GM21717 (cell line): Measurements from ENCODE around the gene CPSF4L.

Experiments
- ATAC-seq: cut with Tn5 transposase; IDR thresholded peaks from one replicate; pipeline ENCODE4 v1.9.1; 2021; ENCODE audit warnings: mild to moderate bottlenecking, moderate library complexity; ENCODE audit not compliant: unreplicated experiment

CPSF4L gene

GRCh38 chr17:73237714-73238113 lies 24.0 kb downstream of the CPSF4L start:
- no peak for ATAC-seq

GRCh38 chr17:73234736-73235135 lies 26.9 kb downstream of the CPSF4L start:
- no peak for ATAC-seq

- ATAC-seq: peak; percentile 27
Measured at GRCh38 chr17:73232587-73233373, 28.9 kb downstream of the CPSF4L start.

- ATAC-seq: peak; percentile 68
Measured at GRCh38 chr17:73231841-73232586, 29.7 kb downstream of the CPSF4L start.

GRCh38 chr17:73231395-73231794 lies 30.3 kb downstream of the CPSF4L start:
- no peak for ATAC-seq

- ATAC-seq: no peak
Measured at GRCh38 chr17:73230088-73230487, 31.6 kb downstream of the CPSF4L start.

- ATAC-seq: no peak
Measured at GRCh38 chr17:73228748-73229236, 32.9 kb downstream of the CPSF4L start.

- no peak for ATAC-seq
Measured at GRCh38 chr17:73227944-73228343, 33.7 kb downstream of the CPSF4L start.

GRCh38 chr17:73227379-73227778 lies 34.3 kb downstream of the CPSF4L start:
- ATAC-seq: no peak

- ATAC-seq: no peak
Measured at GRCh38 chr17:73226556-73227172, 35.0 kb downstream of the CPSF4L start.

- no peak for ATAC-seq
Measured at GRCh38 chr17:73224663-73225305, 36.9 kb downstream of the CPSF4L start.

- ATAC-seq: no peak
Measured at GRCh38 chr17:73224237-73224636, 37.4 kb downstream of the CPSF4L start.

GRCh38 chr17:73223626-73224230 lies 38.0 kb downstream of the CPSF4L start:
- no peak for ATAC-seq

GRCh38 chr17:73215447-73215846 lies 46.2 kb downstream of the CPSF4L start:
- no peak for ATAC-seq

- ATAC-seq: no peak
Measured at GRCh38 chr17:73214851-73215250, 46.8 kb downstream of the CPSF4L start.

- no peak for ATAC-seq
Measured at GRCh38 chr17:73214008-73214407, 47.7 kb downstream of the CPSF4L start.

GRCh38 chr17:73211745-73212144 lies 49.9 kb downstream of the CPSF4L start:
- ATAC-seq: no peak

- ATAC-seq: no peak
Measured at GRCh38 chr17:73210002-73210678, 51.5 kb downstream of the CPSF4L start.

GRCh38 chr17:73209436-73209835 lies 52.2 kb downstream of the CPSF4L start:
- ATAC-seq: no peak

- no peak for ATAC-seq
Measured at GRCh38 chr17:73208139-73208827, 53.4 kb downstream of the CPSF4L start.
